GM19452 (cell line): ENCODE data around the gene TUBG2.
A peak's percentile ranks its signal among the peaks of the same experiment; 100 is the strongest.

Source experiments
- ATAC-seq: cut with Tn5 transposase; IDR thresholded peaks from one replicate; pipeline ENCODE4 v1.9.1; 2021; ENCODE audit not compliant: unreplicated experiment

The TUBG2 gene

DNA sequence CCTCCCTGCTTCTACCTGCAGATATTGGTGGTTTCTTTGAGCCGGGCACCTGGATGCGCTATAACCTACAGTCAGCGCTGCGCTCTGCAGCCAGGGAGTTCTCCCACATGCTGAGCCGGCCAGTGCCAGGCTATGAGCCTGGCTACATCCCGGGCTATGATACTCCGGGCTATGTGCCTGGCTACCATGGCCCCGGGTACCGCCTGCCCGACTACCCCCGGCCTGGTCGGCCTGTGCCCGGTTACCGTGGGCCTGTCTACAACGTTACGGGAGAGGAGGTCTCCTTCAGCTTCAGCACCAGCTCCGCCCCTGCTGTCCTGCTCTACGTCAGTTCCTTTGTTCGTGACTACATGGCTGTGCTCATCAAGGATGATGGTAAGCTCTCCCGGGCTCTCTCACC lies 36.4 kb downstream of the TUBG2 start:
- no peak for ATAC-seq

DNA sequence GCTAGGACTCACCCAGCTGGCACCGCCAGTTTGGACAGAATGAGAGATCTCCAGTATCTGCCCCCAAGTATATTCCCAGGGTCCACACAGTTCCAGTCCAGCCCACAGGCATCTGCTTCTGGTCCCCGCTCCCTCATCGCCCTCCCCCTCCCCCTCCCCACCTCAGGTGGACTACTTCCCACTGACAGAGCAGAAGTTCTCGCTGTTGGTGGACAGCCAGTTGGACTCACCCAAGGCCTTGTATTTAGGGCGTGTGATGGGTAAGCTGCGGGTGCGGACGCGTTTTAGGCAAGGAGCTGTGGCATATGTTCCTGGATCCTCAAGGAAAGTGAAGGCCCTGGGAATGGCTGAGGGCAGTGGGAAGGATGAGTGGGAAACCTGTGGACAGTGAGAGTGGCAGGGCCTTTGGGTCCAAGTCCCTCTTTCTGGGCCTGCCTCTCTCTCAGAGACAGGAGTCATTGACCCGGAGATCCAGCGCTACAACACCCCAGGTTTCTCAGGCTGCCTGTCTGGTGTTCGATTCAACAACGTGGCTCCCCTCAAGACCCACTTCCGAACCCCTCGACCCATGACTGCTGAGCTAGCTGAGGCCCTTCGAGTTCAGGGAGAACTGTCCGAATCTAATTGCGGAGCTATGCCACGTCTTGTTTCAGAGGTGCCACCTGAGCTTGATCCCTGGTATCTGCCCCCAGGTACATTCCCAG lies 38.2 kb downstream of the TUBG2 start:
- no peak for ATAC-seq

DNA sequence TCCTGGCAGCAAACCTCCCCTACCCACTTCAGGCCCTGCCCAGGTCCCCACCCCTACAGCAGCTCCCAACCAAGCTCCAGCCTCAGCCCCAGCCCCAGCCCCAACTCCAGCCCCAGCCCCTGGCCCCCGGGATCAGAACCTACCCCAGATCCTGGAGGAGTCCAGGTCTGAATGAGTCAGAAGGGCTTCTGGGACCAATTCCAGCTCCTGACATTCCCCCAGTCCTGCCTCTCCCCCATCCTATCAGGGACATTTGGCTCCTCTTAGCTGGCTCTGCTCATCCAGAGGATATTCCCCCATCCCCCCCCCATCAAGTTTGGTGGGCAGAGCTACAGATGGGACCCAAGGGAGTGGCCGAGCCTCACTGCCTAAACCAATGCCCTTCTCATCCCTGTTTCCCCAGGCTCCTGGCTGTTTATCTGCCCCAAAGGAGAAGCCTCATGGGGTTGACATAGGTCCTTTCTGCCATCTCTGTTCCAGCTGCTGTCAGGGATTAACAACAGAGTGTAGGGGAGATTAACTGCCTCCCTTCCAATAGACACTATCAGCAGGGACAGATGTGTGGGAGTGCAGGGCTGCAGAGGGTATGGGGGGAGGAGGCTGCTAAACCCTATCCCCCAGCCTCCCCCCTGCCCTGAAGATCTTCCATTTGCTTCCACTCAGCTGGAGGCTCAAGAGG lies 39.8 kb downstream of the TUBG2 start:
- no peak for ATAC-seq

DNA sequence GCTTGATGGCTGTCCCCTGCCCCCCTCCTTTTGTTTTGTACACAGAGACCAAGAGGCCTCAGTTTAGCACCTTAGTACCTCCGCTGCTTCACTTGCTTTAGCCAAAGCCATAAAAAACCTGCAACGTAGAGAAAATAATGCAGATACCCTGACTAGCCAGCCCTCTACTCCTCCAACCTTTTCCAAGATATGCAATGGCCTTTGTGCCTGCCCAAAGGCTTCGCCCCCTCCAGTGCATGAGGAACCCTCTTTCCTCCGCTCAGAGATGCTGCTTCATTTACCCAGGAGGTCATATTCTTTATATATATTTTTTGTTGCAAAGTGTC lies 40.3 kb downstream of the TUBG2 start:
- no peak for ATAC-seq

DNA sequence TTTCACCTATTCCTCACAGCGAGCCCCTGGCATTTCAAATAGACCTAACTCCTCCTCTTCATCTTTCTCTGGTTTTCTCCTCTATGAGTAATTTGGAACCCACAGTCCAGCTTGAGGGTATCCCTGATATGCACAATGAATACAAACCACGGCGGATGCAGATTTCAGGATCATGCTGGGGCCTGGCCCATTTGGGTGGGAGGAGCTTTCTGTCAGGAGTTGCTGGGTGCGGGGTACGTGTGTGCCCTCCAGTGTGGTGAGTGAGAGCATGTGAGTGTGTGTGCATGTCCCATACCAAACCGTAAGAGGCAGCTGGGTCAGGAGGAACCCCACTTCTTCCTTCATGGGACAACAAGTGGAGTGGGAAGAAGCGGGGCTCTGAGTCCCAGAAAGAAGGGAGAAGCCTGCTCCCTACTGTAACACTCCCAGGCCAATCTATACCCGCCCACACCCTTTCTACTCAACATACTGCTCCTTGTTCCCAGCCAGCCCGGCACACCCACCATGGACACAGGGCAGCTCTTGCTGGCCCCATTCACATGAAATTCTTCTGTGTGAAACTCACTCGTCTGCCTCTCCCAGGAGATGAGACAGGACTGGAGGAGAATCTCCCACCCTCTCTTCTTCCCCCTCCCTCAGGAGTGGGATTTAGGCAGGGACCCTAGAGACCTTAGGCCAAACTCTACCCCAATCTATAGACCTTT lies 41.7 kb downstream of the TUBG2 start:
- no peak for ATAC-seq

GRCh38 chr17:42702446-42702845 lies 43.4 kb downstream of the TUBG2 start:
- no peak for ATAC-seq

- ATAC-seq: peak; percentile 27
These were observed 45.4 kb downstream of the TUBG2 start for GRCh38 chr17:42704490-42704836.

- peak; percentile 63 for ATAC-seq
These were observed 45.9 kb downstream of the TUBG2 start for GRCh38 chr17:42704837-42705494.

- ATAC-seq: no peak
These were observed 47.6 kb downstream of the TUBG2 start for GRCh38 chr17:42706732-42707131.

- no peak for ATAC-seq
These were observed 49.5 kb downstream of the TUBG2 start for GRCh38 chr17:42708588-42708987.

GRCh38 chr17:42709561-42709960 lies 50.5 kb downstream of the TUBG2 start:
- ATAC-seq: no peak
